Lung (tissue), 16 donors: Measurements from ENCODE around the gene LEPR. TPM values are rescaled to one million over a fixed set of nuclear protein-coding genes. Genes with fewer than 3 reads are reported as not detected.

ENCODE experiments used
- ATAC-seq: fragments of 200-7000 bp; cut with Tn5 transposase; one replicate; pipeline ENCODE4 v1.9.1; 2020; ENCODE audit warnings: moderate number of reproducible peaks; ENCODE audit not compliant: insufficient read depth, low FRiP score
- DNase-seq, 3 donors: peaks; one replicate each; pipeline ENCODE4 v3.0.0-alpha.2; 2013 to 2017
- H3K27ac ChIP-seq, 2 donors: one replicate each; pipeline ENCODE4 v1.5.1; 2013; ENCODE audit warnings: mild to moderate bottlenecking in 2 of 2, moderate library complexity in 2 of 2, control low read depth in 1 of 2, inconsistent platforms in 1 of 2, low read depth in 1 of 2, low read length in 1 of 2
- H3K27me3 ChIP-seq, 3 donors: one replicate each; pipeline ENCODE4 v1.5.1; 2013; ENCODE audit warnings: low read length in 2 of 3; ENCODE audit not compliant: control insufficient read depth in 3 of 3, insufficient read depth in 3 of 3
- H3K36me3 ChIP-seq, 4 donors: one replicate each; pipeline ENCODE4 v1.5.1; 2013; ENCODE audit warnings: low read length in 4 of 4, mild to moderate bottlenecking in 1 of 4, moderate library complexity in 1 of 4; ENCODE audit not compliant: control insufficient read depth in 4 of 4, insufficient read depth in 4 of 4
- H3K4me1 ChIP-seq, 5 donors: one replicate each; pipeline ENCODE4 v1.5.1; 2013; ENCODE audit warnings: low read length in 5 of 5, mild to moderate bottlenecking in 2 of 5, moderate library complexity in 1 of 5; ENCODE audit not compliant: control insufficient read depth in 5 of 5, insufficient read depth in 5 of 5
- H3K4me3 ChIP-seq: one replicate; pipeline ENCODE4 v1.5.1; 2013; ENCODE audit warnings: mild to moderate bottlenecking, control low read depth, moderate library complexity
- H3K9ac ChIP-seq, 2 donors: one replicate each; pipeline ENCODE4 v1.5.1; 2013; ENCODE audit warnings: low read length in 2 of 2, control low read depth in 1 of 2; ENCODE audit not compliant: insufficient read depth in 1 of 2
- H3K9me3 ChIP-seq, 4 donors: one replicate each; pipeline ENCODE4 v1.5.1; 2013; ENCODE audit warnings: low read length in 3 of 4, mild to moderate bottlenecking in 1 of 4, moderate library complexity in 1 of 4; ENCODE audit not compliant: control insufficient read depth in 4 of 4, insufficient read depth in 3 of 4
- WGBS, 2 donors: extraction: QIAGEN DNeasy Blood & Tissue Kit; methylation state at CpG; one replicate each; pipeline ENCODE4 v1.1.7; 2013; 5-methylcytosine and 5-hydroxymethylcytosine counted together
- long read RNA-seq, 5 donors: transcript quantifications; one replicate each; lab custom pipeline, GENCODE V29; 2026
- polyA plus RNA-seq, 2 donors: library from polyadenylated mRNA; stranded (reverse); fragments of 200-250 nt; gene quantifications; one replicate each; pipeline ENCODE4 v1.2.1, GENCODE V29; 2013
- total RNA-seq, 2 donors: library from RNA; depleted of rRNA in 1 of 2; stranded (reverse); fragments of >200 nt in 1 of 2; gene quantifications; one replicate each; pipeline ENCODE4 v1.2.1, GENCODE V29; 2014 to 2021
- TF ChIP-seq, protein P1 (sequence below): IDR thresholded peaks from 2 replicates; pipeline ENCODE4 v1.5.1; 2012; ENCODE audit warnings: mild to moderate bottlenecking; ENCODE audit errors: control extremely low read depth, extremely low read depth
- donor health status: control.
- donor health status: control.
- donor health status: Bipolar disorder and iron deficiency.
- donor health status: healthy.
- donor health status: DM: yes; HTN: yes; CAD: no.

LEPR gene
- total RNA-seq (10 to 100 TPM; 13.7 to 67.1 TPM), polyA plus RNA-seq (10 to 100 TPM in 1 of 2 donors, 1 to 10 TPM in 1; 7.2 to 12.8 TPM)
- long read RNA-seq, donor 1, full-length matches to known transcripts, result 3 of 3 reads
- long read RNA-seq, donor 1, partial matches to known transcripts, result 0 of 3 reads
- long read RNA-seq, donor 1, other reads (novel, unspliced or antisense), result 0 of 3 reads
- long read RNA-seq, donor 2, partial matches to known transcripts, result 0 of 1 reads
- long read RNA-seq, donor 2, other reads (novel, unspliced or antisense), result 0 of 1 reads
- long read RNA-seq, donor 3, full-length matches to known transcripts, result 1 of 1 reads
- long read RNA-seq, donor 3, partial matches to known transcripts, result 0 of 1 reads
- long read RNA-seq, donor 3, other reads (novel, unspliced or antisense), result 0 of 1 reads
- long read RNA-seq, donor 4, result 0 reads
- long read RNA-seq, donor 5, full-length matches to known transcripts, result 3 of 3 reads
- long read RNA-seq, donor 5, partial matches to known transcripts, result 0 of 3 reads
- long read RNA-seq, donor 5, other reads (novel, unspliced or antisense), result 0 of 3 reads

- Histone ChIP-seq H3K4me1 (peaks cover 8 to 24% (median 11%) of the 10 kb centered on the region in 5 donors), H3K27ac (peak within 1 kb of the TSS; percentile 98), H3K4me3 (peak within 1 kb of the TSS; percentile 81), H3K9ac (peak within 1 kb of the TSS; percentile 87 to 94), H3K9me3 (no peaks in the 10 kb centered on the region), H3K36me3 (peaks cover 4 to 8% (median 7%) of the 10 kb centered on the region in 4 donors), H3K27me3 (no peaks in the 10 kb centered on the region)
- WGBS, 2 donors, result 1% methylated on average over 38 to 60 of the region's 60 CpGs
- TF ChIP-seq, protein P1, sequence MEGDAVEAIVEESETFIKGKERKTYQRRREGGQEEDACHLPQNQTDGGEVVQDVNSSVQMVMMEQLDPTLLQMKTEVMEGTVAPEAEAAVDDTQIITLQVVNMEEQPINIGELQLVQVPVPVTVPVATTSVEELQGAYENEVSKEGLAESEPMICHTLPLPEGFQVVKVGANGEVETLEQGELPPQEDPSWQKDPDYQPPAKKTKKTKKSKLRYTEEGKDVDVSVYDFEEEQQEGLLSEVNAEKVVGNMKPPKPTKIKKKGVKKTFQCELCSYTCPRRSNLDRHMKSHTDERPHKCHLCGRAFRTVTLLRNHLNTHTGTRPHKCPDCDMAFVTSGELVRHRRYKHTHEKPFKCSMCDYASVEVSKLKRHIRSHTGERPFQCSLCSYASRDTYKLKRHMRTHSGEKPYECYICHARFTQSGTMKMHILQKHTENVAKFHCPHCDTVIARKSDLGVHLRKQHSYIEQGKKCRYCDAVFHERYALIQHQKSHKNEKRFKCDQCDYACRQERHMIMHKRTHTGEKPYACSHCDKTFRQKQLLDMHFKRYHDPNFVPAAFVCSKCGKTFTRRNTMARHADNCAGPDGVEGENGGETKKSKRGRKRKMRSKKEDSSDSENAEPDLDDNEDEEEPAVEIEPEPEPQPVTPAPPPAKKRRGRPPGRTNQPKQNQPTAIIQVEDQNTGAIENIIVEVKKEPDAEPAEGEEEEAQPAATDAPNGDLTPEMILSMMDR, result no peak
- DNase-seq, result peak in 1 of 3 donors; percentile 80
- no peak for ATAC-seq
Measured at GRCh38 chr1:65420590-65421350, at the start of gene LEPR, which contains the start of gene LEPROT. LEPR (plus strand) TSS chr1:65420668; CDS start chr1:65565566, 144,898 bp downstream. LEPROT (plus strand) TSS chr1:65420668; CDS start chr1:65420725, 57 bp downstream.

DNA sequence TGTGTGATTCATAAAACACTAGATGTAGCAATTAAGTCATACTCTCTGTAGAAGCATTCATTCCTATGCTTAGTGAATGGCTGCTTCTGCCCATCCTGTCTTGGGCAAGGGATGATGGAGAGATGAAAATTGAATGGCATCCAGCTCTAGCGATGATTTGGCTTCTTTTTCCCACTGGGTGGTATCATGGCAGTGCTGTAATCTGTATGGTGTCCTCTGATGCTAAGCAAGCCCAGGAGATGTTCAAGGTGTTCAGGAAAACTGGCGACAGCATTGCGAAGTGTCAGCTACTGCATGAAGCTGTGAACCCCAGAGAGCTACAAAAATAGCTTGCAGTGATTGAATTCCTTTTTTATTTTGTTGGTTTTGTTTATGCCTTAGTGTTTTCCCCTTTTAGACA lies 48.9 kb upstream of the LEPR start:
- no peaks in the 10 kb centered on the region for H3K4me1 ChIP-seq
- WGBS, 2 donors, result 89 to 95% methylated on average over 3 of the region's 3 CpGs
- H3K9ac ChIP-seq, result no peak overlapping the region
- TF ChIP-seq, protein P1, result no peak
- H3K9me3 ChIP-seq, result no peaks in the 10 kb centered on the region
- no peak for DNase-seq
- H3K36me3 ChIP-seq, result no peaks in the 10 kb centered on the region
- no peaks in the 10 kb centered on the region for H3K27me3 ChIP-seq
- ATAC-seq, result no peak
- no peak overlapping the region for H3K27ac ChIP-seq
- no peak overlapping the region for H3K4me3 ChIP-seq

GRCh38 chr1:65372557-65372956 lies 47.9 kb upstream of the LEPR start:
- no peak overlapping the region for H3K9ac ChIP-seq

More at GRCh38 chr1:65372557-65372956, 47.9 kb upstream of the LEPR start:
- no peaks in the 10 kb centered on the region for H3K27me3 ChIP-seq
- DNase-seq, result no peak
- WGBS, 2 donors, result 46 to 57% methylated on average over 1 of the region's 1 CpG
- H3K4me1 ChIP-seq, result no peaks in the 10 kb centered on the region
- H3K27ac ChIP-seq, result no peak overlapping the region
- no peaks in the 10 kb centered on the region for H3K9me3 ChIP-seq
- ATAC-seq, result no peak
- H3K4me3 ChIP-seq, result no peak overlapping the region
- no peaks in the 10 kb centered on the region for H3K36me3 ChIP-seq
- TF ChIP-seq, protein P1, result no peak
